HL-60 (cell line): ENCODE data around the gene TBCD.

Experiments
- DNase-seq, 2 experiments: peaks; one replicate each; pipeline ENCODE4 v3.0.0-alpha.2; 2010 to 2020; ENCODE audit warnings: low read depth in 1 of 2, low spot score in 1 of 2
- H3K27ac ChIP-seq: fragments of 250-450 bp; sonication (Bioruptor Pico); replicated peaks from 2 replicates; pipeline ENCODE4 v1.5.1; 2020; ENCODE audit warnings: mild to moderate bottlenecking, moderate library complexity
- H3K27me3 ChIP-seq: fragments of 250-450 bp; sonication (Bioruptor Pico); 2 replicates; pipeline ENCODE4 v1.5.1; 2021; ENCODE audit warnings: mild to moderate bottlenecking, moderate library complexity; ENCODE audit not compliant: insufficient read depth, poor library complexity, severe bottlenecking
- H3K4me3 ChIP-seq: replicated peaks from 2 replicates; pipeline ENCODE4 v1.5.1; 2011; ENCODE audit warnings: mild to moderate bottlenecking, control low read depth, low read length; ENCODE audit not compliant: insufficient read depth
- CTCF ChIP-seq: IDR thresholded peaks from one replicate; pipeline ENCODE4 v1.5.1; 2011; ENCODE audit warnings: low read length, control low read depth, inconsistent platforms; ENCODE audit not compliant: insufficient read depth
- GABPA ChIP-seq: IDR thresholded peaks from 2 replicates; pipeline ENCODE4 v1.6.1; 2012; ENCODE audit warnings: low read depth
- POLR2AphosphoS5 ChIP-seq: IDR thresholded peaks from 2 replicates; pipeline ENCODE4 v1.6.1; 2012; ENCODE audit warnings: low read depth
- REST ChIP-seq: IDR thresholded peaks from 2 replicates; pipeline ENCODE4 v1.6.1; 2012; ENCODE audit warnings: low read depth; ENCODE audit not compliant: insufficient replicate concordance
- SPI1 ChIP-seq: IDR thresholded peaks from 2 replicates; pipeline ENCODE4 v1.6.1; 2012; ENCODE audit warnings: low read depth, mild to moderate bottlenecking, borderline replicate concordance

Gene TBCD

GRCh38 chr17:82722341-82723013 lies 29.4 kb upstream of the TBCD start:
- no peak overlapping the region for H3K27ac ChIP-seq
- H3K4me3 ChIP-seq, result no peak overlapping the region
- H3K27me3 ChIP-seq, result no peaks in the 10 kb centered on the region
- no peak for DNase-seq
- no peak for TF ChIP-seq POLR2AphosphoS5

GRCh38 chr17:82723169-82723807 lies 28.6 kb upstream of the TBCD start:
- H3K4me3 ChIP-seq, result no peak overlapping the region
- H3K27me3 ChIP-seq, result no peaks in the 10 kb centered on the region
- TF ChIP-seq GABPA (no peak), REST (no peak), CTCF (no peak), POLR2AphosphoS5 (no peak), SPI1 (no peak)
- H3K27ac ChIP-seq, result no peak overlapping the region
- DNase-seq, result no peak

GRCh38 chr17:82726427-82726826 lies 25.4 kb upstream of the TBCD start:
- Histone ChIP-seq H3K4me3 (no peak overlapping the region), H3K27ac (no peak overlapping the region), H3K27me3 (no peaks in the 10 kb centered on the region)
- TF ChIP-seq SPI1 (no peak), REST (no peak), GABPA (no peak), POLR2AphosphoS5 (no peak), CTCF (no peak)
- DNase-seq, result no peak

- DNase-seq, result no peak
- H3K27me3 ChIP-seq, result no peaks in the 10 kb centered on the region
- H3K4me3 ChIP-seq, result no peak overlapping the region
- TF ChIP-seq POLR2AphosphoS5 (no peak), SPI1 (no peak), CTCF (no peak), GABPA (no peak), REST (no peak)
- H3K27ac ChIP-seq, result no peak overlapping the region
These were observed 22.2 kb upstream of the TBCD start for GRCh38 chr17:82729479-82730260.
